Measurements from ENCODE around the gene CMBL. TPM values are rescaled to one million over a fixed set of nuclear protein-coding genes. Genes with fewer than 3 reads are reported as not detected.
A peak's percentile ranks its signal among the peaks of the same experiment; 100 is the strongest.

CMBL gene
- total and polyA plus RNA-seq, 2 of the 13 experiments (the other 11 are each of a cell fraction or from before 2014, with no cell fraction given): 11.5 to 17.0 TPM

GRCh38 chr5:10353241-10354047 is 45.7 kb upstream of the CMBL start, which contains the start of gene MARCHF6 (continued):
- TF ChIP-seq RFXAP (CRISPR knock-in tag; IDR thresholded peaks at IDR 0.05; ENCODE audit: borderline replicate concordance) (peak; percentile 29; the same call in 1 of the 2 replicates), KLF11 (CRISPR knock-in tag; IDR thresholded peaks at IDR 0.05) (peak; percentile 39; the same call in 1 of the 2 replicates), AKNA (CRISPR knock-in tag; IDR thresholded peaks at IDR 0.05; ENCODE audit: borderline replicate concordance) (peak; percentile 67; the same call in 1 of the 2 replicates), ZNF749 (CRISPR knock-in tag; IDR thresholded peaks at IDR 0.05; ENCODE audit: borderline replicate concordance) (peak; percentile 58; the same call in 1 of the 2 replicates), ZBTB38 (CRISPR knock-in tag; IDR thresholded peaks at IDR 0.05) (peak; percentile 77; the same call in 1 of the 2 replicates), ZNF709 (CRISPR knock-in tag; IDR thresholded peaks at IDR 0.05) (peak; percentile 55; the same call in 1 of the 2 replicates), MXD4 (CRISPR knock-in tag; IDR thresholded peaks at IDR 0.05) (peak; percentile 91), HHEX (CRISPR knock-in tag; IDR thresholded peaks at IDR 0.05) (no peak), KMT2B (CRISPR knock-in tag; IDR thresholded peaks at IDR 0.05) (peak; percentile 85), PATZ1 (CRISPR knock-in tag; IDR thresholded peaks at IDR 0.05) (peak; percentile 67), ZNF790 (CRISPR knock-in tag; IDR thresholded peaks at IDR 0.05; ENCODE audit: borderline replicate concordance) (no peak; the same call in 1 of the 2 replicates), JUN (CRISPR knock-in tag; IDR thresholded peaks at IDR 0.05) (no peak), RBM39 (IDR thresholded peaks at IDR 0.05; ENCODE audit: low read depth, low read length, poor library complexity, severe bottlenecking) (peak; percentile 92), ZNF577 (CRISPR knock-in tag; IDR thresholded peaks at IDR 0.05; ENCODE audit: borderline replicate concordance, low read depth) (no peak), MAZ (IDR thresholded peaks at IDR 0.05; ENCODE audit: borderline replicate concordance, low read depth, low read length) (no peak), MAZ (CRISPR knock-in tag; IDR thresholded peaks at IDR 0.05; ENCODE audit: low read depth) (peak; percentile 90), SP4 (CRISPR knock-in tag; IDR thresholded peaks at IDR 0.05) (peak; percentile 93), PAWR (CRISPR knock-in tag; IDR thresholded peaks at IDR 0.05; ENCODE audit: borderline replicate concordance) (no peak), ZNF678 (CRISPR knock-in tag; IDR thresholded peaks at IDR 0.05) (0 out of 2 replicates have a peak, but pooled peaks have one; percentile 79), HNRNPUL1 (IDR thresholded peaks at IDR 0.05; ENCODE audit: low read depth, low read length) (no peak), SAP130 (CRISPR knock-in tag; IDR thresholded peaks at IDR 0.05; ENCODE audit: low read depth) (peak; percentile 95), ZSCAN25 (CRISPR knock-in tag; IDR thresholded peaks at IDR 0.05) (peak; percentile 80; the same call in 1 of the 2 replicates), POLR2G (IDR thresholded peaks at IDR 0.05; ENCODE audit: low read depth, low read length) (peak; percentile 98), ZNF720 (CRISPR knock-in tag; IDR thresholded peaks at IDR 0.05) (no peak)

Measured in HepG2 (cell line).